Measurements from ENCODE around the gene MYL2.

Gene MYL2

DNA sequence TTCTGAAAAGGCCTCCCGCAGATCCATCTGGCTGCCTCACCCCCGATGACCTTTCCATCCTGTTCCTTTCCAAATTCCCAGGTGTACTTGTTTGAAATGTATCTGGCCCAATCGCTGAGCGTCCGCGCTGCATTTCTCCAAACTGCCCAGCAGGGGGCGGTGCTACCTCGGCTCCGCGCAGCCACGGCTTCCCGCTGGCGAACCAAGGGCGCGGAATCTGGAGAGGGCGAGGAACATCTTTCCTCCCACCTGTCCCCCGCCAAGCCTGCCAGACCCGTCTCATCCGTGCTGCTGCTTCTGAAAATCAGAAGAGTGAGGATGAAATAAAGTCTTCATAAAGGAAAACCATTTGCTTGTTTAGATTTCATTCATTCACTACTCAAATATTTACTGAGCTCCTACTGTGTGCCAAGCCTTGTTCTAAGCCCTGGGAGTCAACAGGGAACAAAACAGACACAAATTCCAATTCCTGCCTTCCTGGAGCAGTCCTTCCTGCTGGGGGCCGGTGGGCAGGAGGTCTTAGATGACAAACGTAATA is 16.8 kb upstream of the MYL2 start:
- in situ Hi-C loops (cut with HindIII; ENCODE audit: low pct_unique_long_range_greater_than_20kb, low sequenced_read_pairs), result no loop called here
- no peak for TF ChIP-seq JUND (IDR thresholded peaks at IDR 0.05; ENCODE audit: low read depth)
- DNase-seq (ENCODE audit: low read depth in 1 of 2, low spot score in 1 of 2), result peak; percentile 64 to 87

DNA sequence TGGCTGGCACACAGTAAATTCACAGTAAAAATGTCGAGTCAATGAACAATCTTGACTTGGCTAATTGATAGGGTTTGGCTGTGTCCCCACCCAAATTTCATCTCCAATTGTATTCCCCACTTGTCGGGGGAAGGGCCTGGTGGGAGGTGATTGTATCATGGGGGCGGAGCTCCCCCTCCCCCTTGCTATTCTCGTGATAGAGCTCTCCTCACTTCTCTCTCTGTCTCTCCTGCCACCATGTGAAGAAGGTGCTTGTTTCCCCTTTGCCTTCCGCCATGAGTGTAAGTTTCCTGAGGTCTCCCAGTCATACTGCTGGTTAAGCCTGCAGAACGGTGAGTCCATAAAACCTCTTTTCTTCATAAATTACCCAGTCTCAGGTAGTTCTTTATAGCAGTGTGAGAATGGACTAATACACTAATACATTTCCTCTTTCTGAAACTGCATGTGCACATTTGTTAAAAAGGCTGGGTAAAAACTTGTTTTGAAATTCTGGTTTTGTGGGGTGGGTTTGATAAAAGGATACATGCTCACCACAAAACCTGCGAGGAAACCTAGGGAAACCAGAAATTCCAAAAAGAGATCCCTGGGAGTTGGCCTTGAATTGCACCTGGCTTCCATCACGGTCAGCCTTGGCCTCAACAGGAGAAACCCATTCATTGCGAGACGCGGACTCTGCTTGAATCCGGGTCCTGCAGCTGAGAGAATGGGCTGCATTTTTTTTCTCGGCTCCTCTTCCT is 16.2 kb upstream of the MYL2 start:
- in situ Hi-C loops (cut with HindIII; ENCODE audit: low pct_unique_long_range_greater_than_20kb, low sequenced_read_pairs), result no loop called here
- DNase-seq (ENCODE audit: low read depth in 1 of 2, low spot score in 1 of 2), result no peak
- TF ChIP-seq JUND (IDR thresholded peaks at IDR 0.05; ENCODE audit: low read depth), result no peak

- DNase-seq (ENCODE audit: low read depth in 1 of 2, low spot score in 1 of 2), result no peak
- TF ChIP-seq JUND (IDR thresholded peaks at IDR 0.05; ENCODE audit: low read depth), result no peak
- in situ Hi-C loops (cut with HindIII; ENCODE audit: low pct_unique_long_range_greater_than_20kb, low sequenced_read_pairs), result no loop called here
Observed at GRCh38 chr12:110935588-110935987, 15.2 kb upstream of the MYL2 start.

GRCh38 chr12:110934093-110934852 is 13.9 kb upstream of the MYL2 start:
- peak in 1 of 2 experiments; percentile 54 for DNase-seq (ENCODE audit: low read depth in 1 of 2, low spot score in 1 of 2)
- no peak for TF ChIP-seq JUND (IDR thresholded peaks at IDR 0.05; ENCODE audit: low read depth)
- in situ Hi-C loops (cut with HindIII; ENCODE audit: low pct_unique_long_range_greater_than_20kb, low sequenced_read_pairs), result no loop called here

GRCh38 chr12:110933326-110933974 is 13.1 kb upstream of the MYL2 start:
- no peak for TF ChIP-seq JUND (IDR thresholded peaks at IDR 0.05; ENCODE audit: low read depth)
- in situ Hi-C loops (cut with HindIII; ENCODE audit: low pct_unique_long_range_greater_than_20kb, low sequenced_read_pairs), result no loop called here
- no peak for DNase-seq (ENCODE audit: low read depth in 1 of 2, low spot score in 1 of 2)

GRCh38 chr12:110932046-110932445 is 11.7 kb upstream of the MYL2 start:
- peak; percentile 49 to 71 for DNase-seq (ENCODE audit: low read depth in 1 of 2, low spot score in 1 of 2)
- in situ Hi-C loops (cut with HindIII; ENCODE audit: low pct_unique_long_range_greater_than_20kb, low sequenced_read_pairs), result no loop called here
- no peak for TF ChIP-seq JUND (IDR thresholded peaks at IDR 0.05; ENCODE audit: low read depth)

- no peak for TF ChIP-seq JUND (IDR thresholded peaks at IDR 0.05; ENCODE audit: low read depth)
- DNase-seq (ENCODE audit: low read depth in 1 of 2, low spot score in 1 of 2), result no peak
- in situ Hi-C loops (cut with HindIII; ENCODE audit: low pct_unique_long_range_greater_than_20kb, low sequenced_read_pairs), result no loop called here
Observed at GRCh38 chr12:110931315-110931728, 10.9 kb upstream of the MYL2 start.

DNA sequence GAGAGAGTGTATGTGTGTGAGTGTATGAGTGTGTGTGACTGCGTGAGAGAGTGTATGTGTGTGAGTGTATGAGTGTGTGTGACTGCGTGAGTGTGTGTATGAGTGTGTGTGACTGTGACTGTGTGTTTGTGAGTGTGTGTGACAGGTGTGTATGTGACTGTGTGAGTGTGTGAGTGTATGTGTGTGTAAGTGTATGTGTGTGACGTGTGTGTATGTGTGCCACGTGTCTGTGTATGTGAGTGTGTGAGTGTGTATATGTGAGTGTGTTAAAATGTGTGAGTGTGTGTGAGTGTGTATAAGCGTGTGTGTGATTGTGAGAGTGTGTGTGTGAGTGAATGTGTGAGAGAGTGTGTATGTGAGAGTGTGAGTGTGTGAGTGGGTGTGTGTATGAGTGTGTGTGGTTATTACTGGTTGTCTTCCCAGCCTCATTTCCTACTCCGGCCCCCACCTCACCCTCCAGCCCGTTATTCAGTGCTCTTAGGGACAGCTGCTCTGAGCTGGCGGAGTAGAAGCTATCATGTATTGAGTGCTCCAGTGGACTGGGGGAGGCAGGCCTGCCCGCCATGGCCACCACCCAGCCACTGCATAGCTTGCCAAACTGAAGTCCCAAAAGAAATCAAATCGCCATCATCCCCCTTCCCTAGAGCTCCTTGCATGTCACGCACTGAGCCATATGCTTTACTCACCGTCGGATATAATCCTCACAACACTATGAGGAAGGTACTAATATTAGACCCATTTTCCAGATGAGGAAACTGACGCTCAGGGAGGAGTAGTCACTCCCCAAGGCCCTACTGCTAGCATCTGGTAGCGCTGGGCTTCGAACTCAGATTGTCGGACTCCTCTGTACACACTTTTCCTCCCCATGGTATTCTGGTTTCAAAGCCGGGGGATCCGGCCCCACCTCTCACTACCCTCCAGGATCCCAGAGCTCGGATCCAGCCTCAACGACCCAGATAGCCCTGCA is 10.3 kb upstream of the MYL2 start:
- DNase-seq (ENCODE audit: low read depth in 1 of 2, low spot score in 1 of 2), result no peak
- in situ Hi-C loops (cut with HindIII; ENCODE audit: low pct_unique_long_range_greater_than_20kb, low sequenced_read_pairs), result no loop called here
- no peak for TF ChIP-seq JUND (IDR thresholded peaks at IDR 0.05; ENCODE audit: low read depth)

- DNase-seq (ENCODE audit: low read depth in 1 of 2, low spot score in 1 of 2), result no peak
- TF ChIP-seq JUND (IDR thresholded peaks at IDR 0.05; ENCODE audit: low read depth), result no peak
- in situ Hi-C loops (cut with HindIII; ENCODE audit: low pct_unique_long_range_greater_than_20kb, low sequenced_read_pairs), result no loop called here
Observed at GRCh38 chr12:110929818-110930217, 9.4 kb upstream of the MYL2 start.

- in situ Hi-C loops (cut with HindIII; ENCODE audit: low pct_unique_long_range_greater_than_20kb, low sequenced_read_pairs), result no loop called here
- TF ChIP-seq JUND (IDR thresholded peaks at IDR 0.05; ENCODE audit: low read depth), result no peak
- no peak for DNase-seq (ENCODE audit: low read depth in 1 of 2, low spot score in 1 of 2)
Observed at GRCh38 chr12:110928700-110929099, 8.3 kb upstream of the MYL2 start.

GRCh38 chr12:110927546-110927945 is 7.2 kb upstream of the MYL2 start:
- no peak for DNase-seq (ENCODE audit: low read depth in 1 of 2, low spot score in 1 of 2)
- in situ Hi-C loops (cut with HindIII; ENCODE audit: low pct_unique_long_range_greater_than_20kb, low sequenced_read_pairs), result no loop called here
- TF ChIP-seq JUND (IDR thresholded peaks at IDR 0.05; ENCODE audit: low read depth), result no peak
